IMR-90 (cell line): Measurements from ENCODE around the gene PBLD. TPM values are rescaled to one million over a fixed set of nuclear protein-coding genes. Genes with fewer than 3 reads are reported as not detected.

ENCODE experiments used
- ATAC-seq: fragments of 200-7000 bp; cut with Tn5 transposase; 2 replicates; pipeline ENCODE4 v1.9.1; 2020; ENCODE audit warnings: low read depth, mild to moderate bottlenecking, moderate library complexity
- BruUV-seq: library from RNA; stranded (reverse); fragments of 400-500 nt; replicated peaks from 2 replicates; lab custom pipeline; 2021; lab: Mats Ljungman, UMichigan
- CTCF ChIA-PET: fragments of 300-600 bp; formaldehyde crosslinking; extraction: SDS; loops from one replicate; lab custom pipeline; 2021; ENCODE audit warnings: antibody characterized with exemption; lab: Yijun Ruan, JAX
- POLR2A ChIA-PET: fragments of 300-600 bp; sonication (Branson Sonifier 250); formaldehyde crosslinking; loops from one replicate; lab custom pipeline; 2022; ENCODE audit warnings: antibody characterized with exemption; ENCODE audit not compliant: unreplicated experiment; lab: Charles Lee
- DNase-seq: peaks from one replicate; pipeline ENCODE4 v3.0.0; 2013
- H2AFZ ChIP-seq: replicated peaks from 2 replicates; pipeline ENCODE3; 2013; ENCODE audit warnings: low read length, mild to moderate bottlenecking; ENCODE audit not compliant: poor library complexity
- H2AK5ac ChIP-seq: 2 replicates; pipeline ENCODE4 v1.6.1; 2013; ENCODE audit warnings: low read depth, low read length, inconsistent platforms
- H2AK9ac ChIP-seq: replicated peaks from 2 replicates; pipeline ENCODE3; 2013; ENCODE audit warnings: mild to moderate bottlenecking, low read depth, low read length, moderate library complexity; ENCODE audit not compliant: poor library complexity
- H2BK120ac ChIP-seq: 2 replicates; pipeline ENCODE4 v1.6.1; 2013; ENCODE audit warnings: low read depth, low read length, inconsistent platforms
- H2BK15ac ChIP-seq: 3 replicates; pipeline ENCODE4 v1.6.1; 2013; ENCODE audit warnings: low read depth, low read length, inconsistent platforms
- H2BK20ac ChIP-seq: 2 replicates; pipeline ENCODE4 v1.6.1; 2013; ENCODE audit warnings: low read depth, mild to moderate bottlenecking, inconsistent platforms, low read length, moderate library complexity
- H2BK5ac ChIP-seq: 2 replicates; pipeline ENCODE4 v1.6.1; 2013; ENCODE audit warnings: mild to moderate bottlenecking, low read depth, low read length, inconsistent platforms; ENCODE audit not compliant: poor library complexity, severe bottlenecking
- H3K14ac ChIP-seq: replicated peaks from 2 replicates; pipeline ENCODE4 v1.6.1; 2013; ENCODE audit warnings: low read depth, low read length, inconsistent platforms
- H3K18ac ChIP-seq: 2 replicates; pipeline ENCODE4 v1.6.1; 2013; ENCODE audit warnings: low read depth, low read length, control low read depth
- H3K23ac ChIP-seq: 2 replicates; pipeline ENCODE4 v1.6.1; 2013; ENCODE audit warnings: low read depth, low read length, inconsistent platforms
- H3K27ac ChIP-seq: 2 replicates; pipeline ENCODE4 v1.5.1; 2013; ENCODE audit warnings: mild to moderate bottlenecking, control low read depth, low read length; ENCODE audit not compliant: insufficient read depth
- H3K27me3 ChIP-seq: 2 replicates; pipeline ENCODE4 v1.6.1; 2013; ENCODE audit warnings: low read length; ENCODE audit not compliant: control insufficient read depth, insufficient read depth
- H3K36me3 ChIP-seq: 2 replicates; pipeline ENCODE4 v1.6.1; 2013; ENCODE audit warnings: low read length, mixed read lengths; ENCODE audit not compliant: control insufficient read depth, insufficient read depth
- H3K4ac ChIP-seq: 2 replicates; pipeline ENCODE4 v1.6.1; 2013; ENCODE audit warnings: low read depth, low read length, inconsistent platforms
- H3K4me1 ChIP-seq: 2 replicates; pipeline ENCODE4 v1.6.1; 2013; ENCODE audit warnings: low read length, mixed read lengths; ENCODE audit not compliant: control insufficient read depth, insufficient read depth
- H3K4me2 ChIP-seq: 2 replicates; pipeline ENCODE4 v1.6.1; 2013; ENCODE audit warnings: low read depth, mild to moderate bottlenecking, control low read depth, low read length, moderate library complexity
- H3K4me3 ChIP-seq: 2 replicates; pipeline ENCODE4 v1.5.1; 2013; ENCODE audit warnings: low read depth, mild to moderate bottlenecking, control low read depth, low read length, moderate library complexity; ENCODE audit not compliant: insufficient read depth
- H3K56ac ChIP-seq: 2 replicates; pipeline ENCODE4 v1.6.1; 2013; ENCODE audit warnings: low read length, inconsistent platforms; ENCODE audit not compliant: insufficient read depth; ENCODE audit errors: extremely low read depth
- H3K79me1 ChIP-seq, 2 experiments: 2 replicates each; pipeline ENCODE4 v1.6.1; 2013; ENCODE audit warnings: low read length in 2 of 2, inconsistent platforms in 1 of 2, low read depth in 1 of 2
- H3K9ac ChIP-seq: 2 replicates; pipeline ENCODE4 v1.6.1; 2013; ENCODE audit warnings: low read depth, low read length, control low read depth
- H3K9me1 ChIP-seq: 2 replicates; pipeline ENCODE4 v1.6.1; 2013; ENCODE audit warnings: low read length, inconsistent platforms; ENCODE audit not compliant: insufficient read depth
- H3K9me3 ChIP-seq: 2 replicates; pipeline ENCODE4 v1.6.1; 2013; ENCODE audit warnings: low read length; ENCODE audit not compliant: control insufficient read depth, insufficient read depth
- H4K20me1 ChIP-seq: 2 replicates; pipeline ENCODE4 v1.6.1; 2013; ENCODE audit warnings: low read length, inconsistent platforms; ENCODE audit not compliant: insufficient read depth
- H4K5ac ChIP-seq: 2 replicates; pipeline ENCODE4 v1.6.1; 2013; ENCODE audit warnings: mild to moderate bottlenecking, low read depth, low read length, control low read depth
- H4K8ac ChIP-seq, 2 experiments: 2 replicates each; pipeline ENCODE4 v1.6.1; 2013; ENCODE audit warnings: low read depth in 2 of 2, low read length in 2 of 2, control low read depth in 1 of 2, inconsistent platforms in 1 of 2
- H4K91ac ChIP-seq: 2 replicates; pipeline ENCODE4 v1.6.1; 2013; ENCODE audit warnings: low read depth, low read length, inconsistent platforms; ENCODE audit not compliant: insufficient read depth
- BHLHE40 ChIP-seq: fragments of 150-350 bp; IDR thresholded peaks from 2 replicates; pipeline ENCODE4 v1.6.1; 2016; ENCODE audit warnings: mild to moderate bottlenecking, low read depth, low read length
- CEBPB ChIP-seq: IDR thresholded peaks from 2 replicates; pipeline ENCODE4 v1.6.1; 2012; ENCODE audit warnings: low read depth, low read length, improper control_type of control experiment
- CHD1 ChIP-seq: IDR thresholded peaks from 2 replicates; pipeline ENCODE4 v1.6.1; 2012; ENCODE audit warnings: low read depth, low read length, improper control_type of control experiment
- FOS ChIP-seq: fragments of 150-350 bp; IDR thresholded peaks from 2 replicates; pipeline ENCODE4 v1.6.1; 2016; ENCODE audit warnings: low read depth, low read length
- MAFK ChIP-seq: IDR thresholded peaks from 2 replicates; pipeline ENCODE4 v1.6.1; 2012; ENCODE audit warnings: low read depth, low read length, improper control_type of control experiment
- MAZ ChIP-seq: IDR thresholded peaks from 2 replicates; pipeline ENCODE4 v1.6.1; 2012; ENCODE audit warnings: low read depth, mild to moderate bottlenecking, low read length, improper control_type of control experiment, moderate library complexity, borderline replicate concordance
- MXI1 ChIP-seq: IDR thresholded peaks from 2 replicates; pipeline ENCODE4 v1.6.1; 2012; ENCODE audit warnings: low read depth, mild to moderate bottlenecking, low read length, moderate library complexity, borderline replicate concordance
- NFE2L2 ChIP-seq: fragments of 150-350 bp; IDR thresholded peaks from 2 replicates; pipeline ENCODE4 v1.6.1; 2016; ENCODE audit warnings: low read depth, mild to moderate bottlenecking, low read length
- POLR2A ChIP-seq: IDR thresholded peaks from 2 replicates; pipeline ENCODE4 v1.6.1; 2012; ENCODE audit warnings: mild to moderate bottlenecking, low read depth, low read length
- RAD21 ChIP-seq: IDR thresholded peaks from 2 replicates; pipeline ENCODE4 v1.6.1; 2012; ENCODE audit warnings: low read length, improper control_type of control experiment
- RCOR1 ChIP-seq: IDR thresholded peaks from 2 replicates; pipeline ENCODE4 v1.6.1; 2012; ENCODE audit warnings: mild to moderate bottlenecking, low read length, improper control_type of control experiment; ENCODE audit not compliant: insufficient replicate concordance
- RFX5 ChIP-seq: IDR thresholded peaks from 2 replicates; pipeline ENCODE4 v1.8.0; 2012; ENCODE audit warnings: low read depth, mild to moderate bottlenecking, low read length, moderate library complexity
- SMC3 ChIP-seq: fragments of 150-350 bp; IDR thresholded peaks from 2 replicates; pipeline ENCODE4 v1.6.1; 2016; ENCODE audit warnings: low read depth, mild to moderate bottlenecking, antibody characterized with exemption, low read length, moderate library complexity
- WGBS, 2 experiments: methylation state at CpG; one replicate each; pipeline versions ENCODE4 v1.1.5 to v1.1.7; 2013; ENCODE audit warnings: missing lambda C conversion rate in 2 of 2; ENCODE audit not compliant: insufficient read length in 1 of 2; ENCODE audit errors: extremely low coverage in 2 of 2; 5-methylcytosine and 5-hydroxymethylcytosine counted together
- dilution Hi-C: fragments of 300-500 bp; cut with HindIII; formaldehyde crosslinking; loops from one replicate; pipeline ENCODE4 v1.14.3; 2018; ENCODE audit warnings: low sequenced_read_pairs; ENCODE audit not compliant: unreplicated experiment
- in situ Hi-C: fragments of 300-500 bp; cut with MboI; formaldehyde crosslinking; loops from 3 replicates; pipeline ENCODE4 v1.14.3; 2019; ENCODE audit warnings: low sequenced_read_pairs, inconsistent platforms, mixed read lengths
- intact Hi-C: fragments of 100-400 bp; cut with micrococcal nuclease; formaldehyde crosslinking; loops from 2 replicates; pipeline ENCODE4 v1.10.0; 2022
- polyA plus RNA-seq, 3 experiments: library from polyadenylated mRNA; depleted of rRNA; stranded (reverse); fragments of >200 nt; gene quantifications; 2 replicates each; pipeline ENCODE4 v1.2.3, GENCODE V29; 2012; ENCODE audit warnings: low replicate concordance in 1 of 3
- total RNA-seq: library from RNA; depleted of rRNA; stranded (reverse); fragments of >200 nt; gene quantifications from 2 replicates; pipeline ENCODE4 v1.2.3, GENCODE V29; 2012
- TF ChIP-seq, protein P1 (sequence below): fragments of 150-350 bp; IDR thresholded peaks from 2 replicates; pipeline ENCODE4 v1.6.1; 2017; ENCODE audit warnings: mild to moderate bottlenecking, antibody characterized with exemption, low read length, low read depth
- TF ChIP-seq, protein P2 (sequence below): conservative IDR thresholded peaks from 2 replicates; pipeline ENCODE4 v1.5.1; 2012; ENCODE audit warnings: mild to moderate bottlenecking, low read depth, low read length, improper control_type of control experiment
- TF ChIP-seq, protein P3 (sequence below): fragments of 150-350 bp; IDR thresholded peaks from 2 replicates; pipeline ENCODE4 v1.6.1; 2016; ENCODE audit warnings: low read depth, mild to moderate bottlenecking, low read length, moderate library complexity, borderline replicate concordance

PBLD gene
- total and polyA plus RNA-seq, 2 of the 4 experiments (the other 2 are of a cell fraction) = 3.3 to 5.7 TPM

DNA sequence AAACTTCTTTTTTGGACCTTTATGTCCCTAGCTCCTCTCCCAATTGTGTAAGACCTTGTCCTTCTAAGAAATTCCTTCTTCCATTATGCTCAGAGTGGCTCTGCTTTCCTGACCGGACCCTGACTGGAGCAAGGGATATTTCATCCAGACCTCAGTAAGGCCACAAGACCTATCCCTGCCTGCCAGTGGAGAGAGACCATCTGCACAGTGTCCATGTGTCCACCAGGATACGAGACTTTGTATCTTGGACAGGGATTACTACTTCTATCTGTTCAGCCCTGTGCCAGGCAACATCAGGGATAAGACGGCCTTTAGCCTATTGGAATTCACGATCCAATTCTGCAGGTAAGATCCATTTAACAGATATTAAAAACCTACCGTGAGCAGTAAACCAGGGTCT lies 93.7 kb downstream of the PBLD start:
- H3K4me3 ChIP-seq = no peak overlapping the region
- no peak for TF ChIP-seq NFE2L2
- no peak for TF ChIP-seq SMC3
- no peak for TF ChIP-seq MAZ
- TF ChIP-seq, protein P1, sequence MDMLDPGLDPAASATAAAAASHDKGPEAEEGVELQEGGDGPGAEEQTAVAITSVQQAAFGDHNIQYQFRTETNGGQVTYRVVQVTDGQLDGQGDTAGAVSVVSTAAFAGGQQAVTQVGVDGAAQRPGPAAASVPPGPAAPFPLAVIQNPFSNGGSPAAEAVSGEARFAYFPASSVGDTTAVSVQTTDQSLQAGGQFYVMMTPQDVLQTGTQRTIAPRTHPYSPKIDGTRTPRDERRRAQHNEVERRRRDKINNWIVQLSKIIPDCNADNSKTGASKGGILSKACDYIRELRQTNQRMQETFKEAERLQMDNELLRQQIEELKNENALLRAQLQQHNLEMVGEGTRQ = no peak
- TF ChIP-seq FOS = no peak
- no peak for TF ChIP-seq CHD1
- TF ChIP-seq CEBPB = no peak
- no peak for TF ChIP-seq MAFK
- no peak for TF ChIP-seq RAD21
- TF ChIP-seq RFX5 = no peak
- no peak for TF ChIP-seq MXI1
- TF ChIP-seq RCOR1 = no peak
- TF ChIP-seq, protein P2, sequence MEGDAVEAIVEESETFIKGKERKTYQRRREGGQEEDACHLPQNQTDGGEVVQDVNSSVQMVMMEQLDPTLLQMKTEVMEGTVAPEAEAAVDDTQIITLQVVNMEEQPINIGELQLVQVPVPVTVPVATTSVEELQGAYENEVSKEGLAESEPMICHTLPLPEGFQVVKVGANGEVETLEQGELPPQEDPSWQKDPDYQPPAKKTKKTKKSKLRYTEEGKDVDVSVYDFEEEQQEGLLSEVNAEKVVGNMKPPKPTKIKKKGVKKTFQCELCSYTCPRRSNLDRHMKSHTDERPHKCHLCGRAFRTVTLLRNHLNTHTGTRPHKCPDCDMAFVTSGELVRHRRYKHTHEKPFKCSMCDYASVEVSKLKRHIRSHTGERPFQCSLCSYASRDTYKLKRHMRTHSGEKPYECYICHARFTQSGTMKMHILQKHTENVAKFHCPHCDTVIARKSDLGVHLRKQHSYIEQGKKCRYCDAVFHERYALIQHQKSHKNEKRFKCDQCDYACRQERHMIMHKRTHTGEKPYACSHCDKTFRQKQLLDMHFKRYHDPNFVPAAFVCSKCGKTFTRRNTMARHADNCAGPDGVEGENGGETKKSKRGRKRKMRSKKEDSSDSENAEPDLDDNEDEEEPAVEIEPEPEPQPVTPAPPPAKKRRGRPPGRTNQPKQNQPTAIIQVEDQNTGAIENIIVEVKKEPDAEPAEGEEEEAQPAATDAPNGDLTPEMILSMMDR = no peak
- TF ChIP-seq, protein P3, sequence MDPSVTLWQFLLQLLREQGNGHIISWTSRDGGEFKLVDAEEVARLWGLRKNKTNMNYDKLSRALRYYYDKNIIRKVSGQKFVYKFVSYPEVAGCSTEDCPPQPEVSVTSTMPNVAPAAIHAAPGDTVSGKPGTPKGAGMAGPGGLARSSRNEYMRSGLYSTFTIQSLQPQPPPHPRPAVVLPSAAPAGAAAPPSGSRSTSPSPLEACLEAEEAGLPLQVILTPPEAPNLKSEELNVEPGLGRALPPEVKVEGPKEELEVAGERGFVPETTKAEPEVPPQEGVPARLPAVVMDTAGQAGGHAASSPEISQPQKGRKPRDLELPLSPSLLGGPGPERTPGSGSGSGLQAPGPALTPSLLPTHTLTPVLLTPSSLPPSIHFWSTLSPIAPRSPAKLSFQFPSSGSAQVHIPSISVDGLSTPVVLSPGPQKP = no peak
- TF ChIP-seq BHLHE40 = no peak
- no peak for TF ChIP-seq POLR2A
- POLR2A ChIA-PET = no interaction called here
- peaks cover 38% of the 10 kb centered on the region for H3K27me3 ChIP-seq
- no peak overlapping the region for H3K4ac ChIP-seq
- BruUV-seq = no TSS peak
- H2AK9ac ChIP-seq = no peak overlapping the region
- DNase-seq (no peak), ATAC-seq (no peak)
- no peak overlapping the region for H2BK15ac ChIP-seq
- no peak overlapping the region for H2AK5ac ChIP-seq
- H3K4me1 ChIP-seq = peaks cover 5% of the 10 kb centered on the region; the same call in 1 of the 2 replicates
- H2BK5ac ChIP-seq = no peak overlapping the region
- in situ Hi-C loops (no loop called here), intact Hi-C loops (no loop called here), dilution Hi-C loops (no loop called here)
- no peak overlapping the region for H2AFZ ChIP-seq
- 91% methylated on average over 1 of the region's 5 CpGs; no CpG with 5 or more reads in 1 of the 2 experiments for WGBS, 2 experiments
- no peak overlapping the region for H4K8ac ChIP-seq
- no peaks in the 10 kb centered on the region for H3K9me1 ChIP-seq
- no peak overlapping the region for H4K5ac ChIP-seq
- no peaks in the 10 kb centered on the region for H4K20me1 ChIP-seq
- CTCF ChIA-PET = no interaction called here
- no peak overlapping the region for H3K23ac ChIP-seq
- H3K18ac ChIP-seq = no peak overlapping the region
- no peaks in the 10 kb centered on the region for H3K36me3 ChIP-seq
- H2BK20ac ChIP-seq = no peak overlapping the region
- no peak overlapping the region for H3K27ac ChIP-seq
- H3K4me2 ChIP-seq = no peak overlapping the region
- no peak overlapping the region for H3K9ac ChIP-seq
- H3K9me3 ChIP-seq = no peaks in the 10 kb centered on the region
- no peak overlapping the region for H3K56ac ChIP-seq
- no peaks in the 10 kb centered on the region for H3K79me1 ChIP-seq
- H3K14ac ChIP-seq = no peak overlapping the region
- H4K91ac ChIP-seq = no peak overlapping the region
- H2BK120ac ChIP-seq = no peak overlapping the region
